Osteoblast (primary cell): ENCODE results near the gene DCK. TPM values are rescaled to one million over a fixed set of nuclear protein-coding genes. Genes with fewer than 3 reads are reported as not detected.

Experiments used
- DNase-seq: peaks from one replicate; pipeline ENCODE4 v3.0.0; 2011; ENCODE audit warnings: low spot score, mixed read lengths; ENCODE audit not compliant: insufficient read length; ENCODE audit errors: missing footprints
- H2AFZ ChIP-seq: 2 replicates; pipeline ENCODE4 v1.6.0; 2011; ENCODE audit warnings: mild to moderate bottlenecking, low read length
- H3K27ac ChIP-seq: 2 replicates; pipeline ENCODE4 v1.5.1; 2011; ENCODE audit warnings: mild to moderate bottlenecking, low read depth, low read length, moderate library complexity
- H3K27me3 ChIP-seq: 2 replicates; pipeline ENCODE4 v1.6.0; 2012; ENCODE audit warnings: mild to moderate bottlenecking, control low read depth, inconsistent platforms, low read length, moderate library complexity; ENCODE audit not compliant: insufficient read depth
- H3K36me3 ChIP-seq: 2 replicates; pipeline ENCODE4 v1.5.1; 2011; ENCODE audit warnings: mild to moderate bottlenecking, low read length, control low read depth, moderate library complexity; ENCODE audit not compliant: insufficient read depth
- H3K4me1 ChIP-seq: 2 replicates; pipeline ENCODE4 v1.5.1; 2011; ENCODE audit warnings: mild to moderate bottlenecking, low read length, control low read depth, moderate library complexity; ENCODE audit not compliant: insufficient read depth
- H3K4me2 ChIP-seq: 2 replicates; pipeline ENCODE4 v1.6.0; 2011; ENCODE audit warnings: mild to moderate bottlenecking, low read length; ENCODE audit not compliant: insufficient read depth
- H3K4me3 ChIP-seq: fragments of 200-600 bp; sonication (generic); 3 replicates; pipeline ENCODE4 v1.5.1; 2012; ENCODE audit warnings: mild to moderate bottlenecking, low read length, inconsistent platforms; ENCODE audit not compliant: insufficient read depth
- H3K79me2 ChIP-seq: 2 replicates; pipeline ENCODE4 v1.6.0; 2012; ENCODE audit warnings: mild to moderate bottlenecking, low read length, control low read depth, inconsistent platforms; ENCODE audit not compliant: insufficient read depth
- H3K9me3 ChIP-seq: 2 replicates; pipeline ENCODE4 v1.5.1; 2011; ENCODE audit warnings: low read depth, low read length, control low read depth
- H4K20me1 ChIP-seq: 2 replicates; pipeline ENCODE4 v1.6.0; 2012; ENCODE audit warnings: mild to moderate bottlenecking, low read length, control low read depth; ENCODE audit not compliant: insufficient read depth
- total RNA-seq: library from RNA; depleted of rRNA; stranded (reverse); fragments of >200 nt; gene quantifications from 2 replicates; pipeline ENCODE4 v1.2.3, GENCODE V29; 2012
- TF ChIP-seq, protein P1 (sequence below): IDR thresholded peaks from 2 replicates; pipeline ENCODE4 v1.5.1; 2011; ENCODE audit warnings: mild to moderate bottlenecking, low read depth, low read length, moderate library complexity; ENCODE audit errors: extremely low read depth

DCK gene
- total RNA-seq, 1 donor = 13.8 TPM

DNA sequence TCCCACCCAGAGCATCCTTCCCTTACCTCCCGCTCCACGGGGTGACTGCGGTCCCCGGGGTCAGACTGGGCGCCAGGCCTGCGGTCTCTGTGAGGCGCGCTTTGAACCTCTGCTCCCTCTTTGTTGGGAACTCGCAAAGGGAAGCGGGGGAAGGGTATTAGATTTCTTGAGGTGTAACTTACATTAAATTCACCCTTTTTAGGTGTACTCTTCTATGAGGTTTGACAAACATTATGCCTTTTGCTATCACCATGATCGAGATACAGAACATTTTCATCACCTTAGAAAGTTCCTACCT is 569 bp downstream of the DCK start:
- H3K4me1 ChIP-seq = peaks cover 19% of the 10 kb centered on the region
- no peak for DNase-seq
- H3K79me2 ChIP-seq = peaks cover 53% of the 10 kb centered on the region
- no peaks in the 10 kb centered on the region for H4K20me1 ChIP-seq
- peak overlapping the region; percentile 96 for H3K4me3 ChIP-seq
- H3K27me3 ChIP-seq = no peaks in the 10 kb centered on the region
- H3K36me3 ChIP-seq = peaks cover 8% of the 10 kb centered on the region
- H3K4me2 ChIP-seq = peak overlapping the region; percentile 92
- H3K27ac ChIP-seq = peak overlapping the region; percentile 84
- peak overlapping the region; percentile 93 for H2AFZ ChIP-seq
- TF ChIP-seq, protein P1, sequence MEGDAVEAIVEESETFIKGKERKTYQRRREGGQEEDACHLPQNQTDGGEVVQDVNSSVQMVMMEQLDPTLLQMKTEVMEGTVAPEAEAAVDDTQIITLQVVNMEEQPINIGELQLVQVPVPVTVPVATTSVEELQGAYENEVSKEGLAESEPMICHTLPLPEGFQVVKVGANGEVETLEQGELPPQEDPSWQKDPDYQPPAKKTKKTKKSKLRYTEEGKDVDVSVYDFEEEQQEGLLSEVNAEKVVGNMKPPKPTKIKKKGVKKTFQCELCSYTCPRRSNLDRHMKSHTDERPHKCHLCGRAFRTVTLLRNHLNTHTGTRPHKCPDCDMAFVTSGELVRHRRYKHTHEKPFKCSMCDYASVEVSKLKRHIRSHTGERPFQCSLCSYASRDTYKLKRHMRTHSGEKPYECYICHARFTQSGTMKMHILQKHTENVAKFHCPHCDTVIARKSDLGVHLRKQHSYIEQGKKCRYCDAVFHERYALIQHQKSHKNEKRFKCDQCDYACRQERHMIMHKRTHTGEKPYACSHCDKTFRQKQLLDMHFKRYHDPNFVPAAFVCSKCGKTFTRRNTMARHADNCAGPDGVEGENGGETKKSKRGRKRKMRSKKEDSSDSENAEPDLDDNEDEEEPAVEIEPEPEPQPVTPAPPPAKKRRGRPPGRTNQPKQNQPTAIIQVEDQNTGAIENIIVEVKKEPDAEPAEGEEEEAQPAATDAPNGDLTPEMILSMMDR = no peak
- H3K9me3 ChIP-seq = no peaks in the 10 kb centered on the region

DNA sequence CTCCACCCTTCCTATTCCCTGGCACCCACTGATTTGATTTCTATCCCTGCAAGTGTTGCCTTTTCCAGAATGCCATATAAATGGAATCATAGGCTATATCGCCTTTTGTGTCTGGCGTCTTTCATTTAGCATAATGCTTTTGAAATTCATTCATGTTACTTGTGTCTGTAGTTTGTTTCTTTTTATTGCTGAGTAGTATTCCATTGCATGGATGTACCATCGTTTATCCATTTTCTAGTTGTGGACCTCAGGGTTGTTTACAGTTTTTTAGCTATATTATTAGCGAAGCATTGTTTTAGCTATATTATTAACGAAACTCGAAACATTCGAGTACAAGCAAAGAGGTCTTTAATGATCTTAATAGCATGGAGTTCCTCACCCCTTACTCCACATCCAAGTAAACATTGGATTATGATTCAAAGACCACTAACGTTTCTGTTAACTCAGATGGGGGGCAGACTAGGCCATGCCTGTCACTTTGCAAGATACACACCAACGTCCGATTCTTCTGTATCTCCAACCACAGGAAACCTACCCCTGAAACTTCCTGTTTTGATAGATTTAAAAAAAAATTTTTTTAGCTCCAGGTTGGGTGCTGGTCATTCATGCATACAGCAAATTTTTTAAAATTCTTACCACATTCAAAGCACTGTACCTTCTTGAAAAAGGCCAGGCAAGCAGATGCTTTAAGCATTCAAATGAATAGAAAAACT is 1.1 kb downstream of the DCK start:
- Histone ChIP-seq H2AFZ (peak overlapping the region; percentile 93), H3K27ac (peak overlapping the region; percentile 84), H3K4me3 (peak overlapping the region; percentile 96), H3K79me2 (peaks cover 56% of the 10 kb centered on the region), H3K4me2 (peak overlapping the region; percentile 92), H3K9me3 (no peaks in the 10 kb centered on the region), H3K36me3 (peaks cover 11% of the 10 kb centered on the region), H3K27me3 (no peaks in the 10 kb centered on the region), H3K4me1 (peaks cover 19% of the 10 kb centered on the region), H4K20me1 (no peaks in the 10 kb centered on the region)
- TF ChIP-seq, protein P1 = no peak
- no peak for DNase-seq

DNA sequence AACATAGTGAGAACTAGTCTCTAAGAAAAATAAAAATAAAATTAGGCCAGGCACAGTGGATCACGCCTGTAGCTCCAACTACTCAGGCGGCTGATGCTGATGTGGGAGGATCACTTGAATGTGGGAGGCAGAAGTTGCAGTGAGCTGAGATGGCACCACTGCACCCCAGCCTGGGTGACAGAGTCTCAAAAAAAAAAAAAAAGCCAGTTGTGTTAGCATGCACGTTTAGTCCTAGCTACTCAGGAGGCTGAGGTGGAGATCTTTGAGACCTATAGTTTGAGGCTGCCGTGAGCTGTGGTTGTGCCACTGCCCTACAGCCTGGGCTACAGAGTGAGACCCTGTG is 2.5 kb downstream of the DCK start:
- Histone ChIP-seq H3K36me3 (peaks cover 11% of the 10 kb centered on the region), H2AFZ (no peak overlapping the region), H3K4me1 (peaks cover 19% of the 10 kb centered on the region), H3K4me2 (peak overlapping the region; percentile 38), H3K27ac (no peak overlapping the region), H3K4me3 (no peak overlapping the region), H3K9me3 (no peaks in the 10 kb centered on the region), H3K27me3 (no peaks in the 10 kb centered on the region), H3K79me2 (peaks cover 68% of the 10 kb centered on the region), H4K20me1 (no peaks in the 10 kb centered on the region)
- DNase-seq = no peak
- TF ChIP-seq, protein P1 = no peak

DNA sequence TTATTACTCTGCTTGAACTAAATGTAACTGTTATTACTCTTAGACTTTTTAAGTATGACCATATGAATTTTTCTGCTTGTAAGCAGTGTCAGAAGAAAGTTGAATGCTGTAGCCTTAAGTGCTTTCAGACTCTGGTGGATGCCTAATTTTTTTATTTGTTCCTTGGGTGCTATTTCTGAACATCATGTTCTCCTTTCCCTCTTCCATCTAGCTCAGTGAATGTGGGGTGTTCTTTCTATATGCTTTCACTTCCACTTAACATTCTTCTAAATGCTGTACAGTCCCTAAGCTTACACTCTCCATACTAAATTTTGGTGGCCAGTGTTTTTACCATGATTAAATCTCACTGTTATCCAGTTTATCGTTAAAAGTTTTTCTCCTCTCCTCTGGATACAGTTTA is 3.6 kb downstream of the DCK start:
- TF ChIP-seq, protein P1 = no peak
- H3K4me2 ChIP-seq = peak overlapping the region; percentile 31
- H3K4me1 ChIP-seq = peaks cover 19% of the 10 kb centered on the region
- H3K4me3 ChIP-seq = no peak overlapping the region
- no peaks in the 10 kb centered on the region for H4K20me1 ChIP-seq
- no peak for DNase-seq
- H3K36me3 ChIP-seq = peaks cover 11% of the 10 kb centered on the region
- no peak overlapping the region for H3K27ac ChIP-seq
- no peaks in the 10 kb centered on the region for H3K27me3 ChIP-seq
- H3K9me3 ChIP-seq = no peaks in the 10 kb centered on the region
- H2AFZ ChIP-seq = no peak overlapping the region
- H3K79me2 ChIP-seq = peaks cover 79% of the 10 kb centered on the region
